Smooth muscle cell (in vitro differentiated cells): ENCODE results near the gene SUSD1. TPM values are rescaled to one million over a fixed set of nuclear protein-coding genes. Genes with fewer than 3 reads are reported as not detected.

Experiments used
- DNase-seq: peaks from one replicate; lab custom pipeline; 2025; ENCODE audit not compliant: unreplicated experiment; lab: John Stamatoyannopoulos, UW
- H2AFZ ChIP-seq: fragments of 200-600 bp; sonication (generic); 2 replicates; pipeline ENCODE4 v1.6.0; 2016; ENCODE audit warnings: antibody characterized with exemption, low read depth, mild to moderate bottlenecking
- H3F3A ChIP-seq: fragments of 200-600 bp; sonication (generic); 2 replicates; pipeline ENCODE4 v1.6.0; 2017; ENCODE audit warnings: antibody characterized with exemption, low read depth
- H3K27ac ChIP-seq: fragments of 200-600 bp; sonication (generic); 2 replicates; pipeline ENCODE4 v1.5.1; 2016; ENCODE audit warnings: low read depth, mild to moderate bottlenecking
- H3K27me3 ChIP-seq: fragments of 200-600 bp; sonication (generic); 2 replicates; pipeline ENCODE4 v1.6.1; 2016; ENCODE audit warnings: low read depth, mild to moderate bottlenecking
- H3K36me3 ChIP-seq: fragments of 200-600 bp; sonication (generic); 2 replicates; pipeline ENCODE4 v1.5.1; 2016; ENCODE audit warnings: low read depth
- H3K4me1 ChIP-seq: fragments of 200-600 bp; sonication (generic); 2 replicates; pipeline ENCODE4 v1.5.1; 2016; ENCODE audit warnings: low read depth
- H3K4me2 ChIP-seq: fragments of 200-600 bp; sonication (generic); 2 replicates; pipeline ENCODE4 v1.6.0; 2016; ENCODE audit warnings: mild to moderate bottlenecking
- H3K4me3 ChIP-seq: fragments of 200-600 bp; sonication (generic); 2 replicates; pipeline ENCODE4 v1.5.1; 2016; ENCODE audit warnings: mild to moderate bottlenecking
- H3K79me2 ChIP-seq: fragments of 200-600 bp; sonication (generic); 2 replicates; pipeline ENCODE4 v1.6.0; 2016; ENCODE audit warnings: low read depth, mild to moderate bottlenecking
- H3K9ac ChIP-seq: fragments of 200-600 bp; sonication (generic); 2 replicates; pipeline ENCODE4 v1.6.0; 2016; ENCODE audit warnings: low read depth
- H3K9me3 ChIP-seq: fragments of 200-600 bp; sonication (generic); replicated peaks from 2 replicates; pipeline ENCODE4 v1.5.1; 2016; ENCODE audit warnings: low read depth
- H4K20me1 ChIP-seq: fragments of 200-600 bp; sonication (generic); 2 replicates; pipeline ENCODE4 v1.6.0; 2016; ENCODE audit warnings: low read depth
- WGBS: methylation state at CpG from one replicate; pipeline ENCODE4 v1.1.7; 2016; ENCODE audit warnings: low lambda C conversion rate; 5-methylcytosine and 5-hydroxymethylcytosine counted together
- polyA plus RNA-seq: library from polyadenylated mRNA; unstranded; fragments of >200 nt; fragmentation: Nextera tagmentation; extraction: Ambion mirVana; gene quantifications from 2 replicates; pipeline ENCODE4 v1.2.1, GENCODE V29; 2016
- total RNA-seq: library from RNA; depleted of rRNA; stranded (reverse); fragments of >200 nt; gene quantifications from 2 replicates; pipeline ENCODE4 v1.2.3, GENCODE V29; 2014
- TF ChIP-seq, protein P1 (sequence below): fragments of 200-600 bp; sonication (generic); IDR thresholded peaks from 2 replicates; pipeline ENCODE4 v1.5.1; 2017; ENCODE audit warnings: borderline replicate concordance, mild to moderate bottlenecking, antibody characterized with exemption; ENCODE audit not compliant: insufficient read depth, poor library complexity, severe bottlenecking

Gene SUSD1
- total and polyA plus RNA-seq, 2 experiments from 2014 or later: 6.7 to 11.8 TPM

DNA sequence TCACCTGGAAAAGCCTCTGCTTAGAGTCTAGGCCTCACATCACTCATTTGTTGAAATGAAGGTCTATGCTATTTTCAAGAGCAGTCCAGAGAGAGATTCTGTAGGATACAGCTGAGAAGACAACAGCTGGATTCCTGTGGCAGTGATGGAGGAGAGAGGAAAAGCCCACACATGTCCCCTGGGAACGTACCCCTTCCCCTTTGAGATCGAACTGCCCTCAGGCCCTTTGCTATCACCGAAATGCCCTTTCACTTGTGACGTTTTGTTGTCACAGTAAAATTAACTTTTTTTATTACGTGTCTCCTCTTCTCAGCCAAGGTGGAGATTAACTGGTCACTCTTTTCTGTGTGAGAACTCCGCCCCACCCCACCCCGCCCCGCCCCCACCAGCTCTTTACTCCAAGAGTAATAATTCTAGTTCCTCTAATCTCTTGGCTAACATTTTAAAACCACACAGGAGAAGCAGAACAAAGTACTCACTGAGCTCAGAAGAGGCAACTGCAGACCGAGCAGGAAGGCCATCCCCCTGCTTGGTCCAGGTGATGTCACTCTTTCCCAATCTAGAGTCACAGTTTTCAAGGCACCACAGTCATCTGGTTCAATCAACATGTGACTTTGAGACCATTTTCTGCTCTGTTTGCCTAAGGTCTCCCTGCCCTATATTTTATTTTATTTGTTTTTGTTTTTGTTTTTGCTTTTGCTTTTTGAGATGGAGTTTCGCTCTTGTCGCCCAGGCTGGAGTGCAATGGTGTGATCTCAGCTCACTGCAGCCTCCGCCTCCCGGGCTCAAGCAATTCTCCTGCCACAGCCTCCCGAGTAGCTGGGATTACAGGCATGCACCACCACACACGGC is 105.6 kb downstream of the SUSD1 start:
- no peaks in the 10 kb centered on the region for H3K27me3 ChIP-seq
- H3K27ac ChIP-seq: no peak overlapping the region
- 88% methylated on average over 15 of the region's 15 CpGs for WGBS
- no peak overlapping the region for H3K4me2 ChIP-seq
- H4K20me1 ChIP-seq: no peaks in the 10 kb centered on the region
- H3K9me3 ChIP-seq: no peaks in the 10 kb centered on the region
- H3K4me3 ChIP-seq: no peak overlapping the region
- peaks cover 14% of the 10 kb centered on the region for H3F3A ChIP-seq
- H2AFZ ChIP-seq: no peak overlapping the region
- no peak for DNase-seq
- peaks cover 3% of the 10 kb centered on the region for H3K4me1 ChIP-seq
- H3K36me3 ChIP-seq: no peaks in the 10 kb centered on the region
- no peak overlapping the region for H3K9ac ChIP-seq
- no peaks in the 10 kb centered on the region for H3K79me2 ChIP-seq
- TF ChIP-seq, protein P1, sequence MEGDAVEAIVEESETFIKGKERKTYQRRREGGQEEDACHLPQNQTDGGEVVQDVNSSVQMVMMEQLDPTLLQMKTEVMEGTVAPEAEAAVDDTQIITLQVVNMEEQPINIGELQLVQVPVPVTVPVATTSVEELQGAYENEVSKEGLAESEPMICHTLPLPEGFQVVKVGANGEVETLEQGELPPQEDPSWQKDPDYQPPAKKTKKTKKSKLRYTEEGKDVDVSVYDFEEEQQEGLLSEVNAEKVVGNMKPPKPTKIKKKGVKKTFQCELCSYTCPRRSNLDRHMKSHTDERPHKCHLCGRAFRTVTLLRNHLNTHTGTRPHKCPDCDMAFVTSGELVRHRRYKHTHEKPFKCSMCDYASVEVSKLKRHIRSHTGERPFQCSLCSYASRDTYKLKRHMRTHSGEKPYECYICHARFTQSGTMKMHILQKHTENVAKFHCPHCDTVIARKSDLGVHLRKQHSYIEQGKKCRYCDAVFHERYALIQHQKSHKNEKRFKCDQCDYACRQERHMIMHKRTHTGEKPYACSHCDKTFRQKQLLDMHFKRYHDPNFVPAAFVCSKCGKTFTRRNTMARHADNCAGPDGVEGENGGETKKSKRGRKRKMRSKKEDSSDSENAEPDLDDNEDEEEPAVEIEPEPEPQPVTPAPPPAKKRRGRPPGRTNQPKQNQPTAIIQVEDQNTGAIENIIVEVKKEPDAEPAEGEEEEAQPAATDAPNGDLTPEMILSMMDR: no peak

DNA sequence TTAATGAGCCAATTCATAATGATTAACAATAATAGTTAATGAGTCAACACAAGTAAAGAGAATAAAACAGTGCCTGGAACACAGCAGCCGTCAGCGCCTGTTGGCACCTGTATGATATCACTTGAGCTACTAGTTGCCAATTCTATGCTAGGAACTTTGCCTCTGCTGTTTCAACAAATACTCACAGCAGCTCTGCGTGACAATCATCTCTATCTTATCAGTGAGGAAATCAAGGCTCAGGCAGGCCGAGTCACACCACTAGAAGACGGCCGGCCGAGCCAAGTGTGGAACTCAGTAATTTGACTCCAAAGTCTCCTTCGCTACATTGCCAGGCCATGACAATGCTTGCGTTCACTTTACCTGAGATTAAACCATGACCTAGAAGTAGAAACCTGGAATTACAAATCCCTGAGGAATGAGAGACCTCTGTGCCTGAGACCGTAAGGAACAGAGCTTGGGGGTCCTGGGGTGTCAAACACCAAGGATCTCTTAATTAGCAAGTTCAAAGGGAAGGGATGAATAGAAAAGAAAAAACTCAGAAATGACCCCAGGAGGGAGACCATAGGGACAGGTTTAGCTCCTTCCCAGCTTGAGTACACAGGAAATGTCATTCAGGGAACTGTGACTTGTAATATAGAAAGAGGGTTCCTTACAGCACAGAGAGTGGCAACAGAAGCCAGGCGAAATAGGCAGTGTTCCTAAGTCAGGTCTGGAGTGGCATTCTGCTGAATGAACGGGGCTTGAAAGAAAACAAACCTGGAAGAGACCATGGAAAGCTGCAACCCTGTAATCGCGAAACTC is 109.1 kb downstream of the SUSD1 start:
- TF ChIP-seq, protein P1: no peak
- Histone ChIP-seq H3K4me2 (no peak overlapping the region), H3F3A (peaks cover 10% of the 10 kb centered on the region), H3K27me3 (no peaks in the 10 kb centered on the region), H3K36me3 (no peaks in the 10 kb centered on the region), H3K4me1 (no peaks in the 10 kb centered on the region), H3K9me3 (no peaks in the 10 kb centered on the region), H4K20me1 (no peaks in the 10 kb centered on the region), H3K27ac (peak overlapping the region; percentile 6), H3K79me2 (no peaks in the 10 kb centered on the region), H2AFZ (no peak overlapping the region), H3K9ac (no peak overlapping the region), H3K4me3 (no peak overlapping the region)
- no peak for DNase-seq
- 56% methylated on average over 14 of the region's 14 CpGs for WGBS

DNA sequence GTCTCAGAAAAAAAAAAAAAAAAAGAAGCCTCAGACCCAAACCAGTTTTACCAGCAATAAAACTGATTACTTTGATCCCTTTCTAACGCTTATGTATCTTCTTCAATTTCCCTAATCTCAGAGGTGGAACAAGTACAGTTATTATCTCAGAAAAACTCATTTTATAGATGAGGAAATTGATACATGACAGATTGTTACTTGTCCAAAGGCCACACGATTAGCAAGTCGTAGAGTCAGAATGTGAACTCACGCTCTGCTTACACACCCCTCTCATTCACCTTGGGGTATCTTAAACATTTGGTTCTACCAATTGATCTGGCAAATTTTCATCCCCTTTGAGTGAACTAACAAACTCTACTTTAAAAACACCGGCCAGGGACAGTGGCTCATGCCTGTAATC is 110.2 kb downstream of the SUSD1 start:
- WGBS: 86% methylated on average over 5 of the region's 5 CpGs
- H3K9me3 ChIP-seq: no peaks in the 10 kb centered on the region
- peaks cover 22% of the 10 kb centered on the region for H3F3A ChIP-seq
- H3K4me3 ChIP-seq: no peak overlapping the region
- peak overlapping the region; percentile 2 for H3K27ac ChIP-seq
- H2AFZ ChIP-seq: no peak overlapping the region
- no peaks in the 10 kb centered on the region for H3K79me2 ChIP-seq
- H3K36me3 ChIP-seq: no peaks in the 10 kb centered on the region
- DNase-seq: no peak
- H3K9ac ChIP-seq: no peak overlapping the region
- TF ChIP-seq, protein P1: no peak
- H3K4me1 ChIP-seq: no peaks in the 10 kb centered on the region
- no peak overlapping the region for H3K4me2 ChIP-seq
- no peaks in the 10 kb centered on the region for H3K27me3 ChIP-seq
- H4K20me1 ChIP-seq: no peaks in the 10 kb centered on the region
